Measurements from ENCODE around the gene SBK1.

GRCh38 chr16:28274676-28275075, 17.6 kb upstream of the SBK1 start:
- no peak for TF ChIP-seq CTCF (IDR thresholded peaks at IDR 0.05)
- TF ChIP-seq POLR2A (IDR thresholded peaks at IDR 0.05) = no peak
